Measurements from ENCODE around the gene RPTOR. TPM values are rescaled to one million over a fixed set of nuclear protein-coding genes. Genes with fewer than 3 reads are reported as not detected.
"Not testable (repeated sequence)": the region's sequence is repeated elsewhere in the genome, so short reads cannot be mapped to it uniquely, and the experiment has no call there.

The RPTOR gene
- total RNA-seq, 1 donor, result 45.5 TPM

- DNase-seq (ENCODE audit: low read depth in 2 of 3, low spot score in 2 of 3), result no peak
Observed at GRCh38 chr17:80513201-80513600, 31.4 kb upstream of the RPTOR start.

- DNase-seq (ENCODE audit: low read depth in 2 of 3, low spot score in 2 of 3), result no peak
Observed at GRCh38 chr17:80513892-80514291, 30.7 kb upstream of the RPTOR start.

GRCh38 chr17:80516171-80516932, 28.3 kb upstream of the RPTOR start:
- no peak for DNase-seq (ENCODE audit: low read depth in 2 of 3, low spot score in 2 of 3)

- DNase-seq (ENCODE audit: low read depth in 2 of 3, low spot score in 2 of 3), result no peak
Observed at GRCh38 chr17:80517641-80518040, 27.0 kb upstream of the RPTOR start.

- no peak for DNase-seq (ENCODE audit: low read depth in 2 of 3, low spot score in 2 of 3)
Observed at GRCh38 chr17:80518392-80518791, 26.2 kb upstream of the RPTOR start.

GRCh38 chr17:80519091-80519781, 25.4 kb upstream of the RPTOR start:
- DNase-seq (ENCODE audit: low read depth in 2 of 3, low spot score in 2 of 3), result no peak

GRCh38 chr17:80520810-80521455, 23.7 kb upstream of the RPTOR start:
- no peak for DNase-seq (ENCODE audit: low read depth in 2 of 3, low spot score in 2 of 3)

GRCh38 chr17:80523054-80523744, 21.4 kb upstream of the RPTOR start:
- no peak for DNase-seq (ENCODE audit: low read depth in 2 of 3, low spot score in 2 of 3)

GRCh38 chr17:80523956-80524712, 20.5 kb upstream of the RPTOR start:
- DNase-seq (ENCODE audit: low read depth in 2 of 3, low spot score in 2 of 3), result no peak

- no peak for DNase-seq (ENCODE audit: low read depth in 2 of 3, low spot score in 2 of 3)
Observed at GRCh38 chr17:80526116-80526910, 18.3 kb upstream of the RPTOR start.

- DNase-seq (ENCODE audit: low read depth in 2 of 3, low spot score in 2 of 3), result no peak
Observed at GRCh38 chr17:80527016-80527645, 17.5 kb upstream of the RPTOR start.

GRCh38 chr17:80528536-80528935, 16.1 kb upstream of the RPTOR start:
- DNase-seq (ENCODE audit: low read depth in 2 of 3, low spot score in 2 of 3), result no peak

- no peak for DNase-seq (ENCODE audit: low read depth in 2 of 3, low spot score in 2 of 3)
Observed at GRCh38 chr17:80529104-80529903, 15.3 kb upstream of the RPTOR start.

GRCh38 chr17:80529904-80530292, 14.7 kb upstream of the RPTOR start:
- no peak for DNase-seq (ENCODE audit: low read depth in 2 of 3, low spot score in 2 of 3)

- DNase-seq (ENCODE audit: low read depth in 2 of 3, low spot score in 2 of 3), result no peak
Observed at GRCh38 chr17:80531400-80531799, 13.2 kb upstream of the RPTOR start.

- DNase-seq (ENCODE audit: low read depth in 2 of 3, low spot score in 2 of 3), result not testable (repeated sequence)
Observed at GRCh38 chr17:80537386-80537785, 7.3 kb upstream of the RPTOR start.

GRCh38 chr17:80538484-80538883, 6.2 kb upstream of the RPTOR start:
- no peak for DNase-seq (ENCODE audit: low read depth in 2 of 3, low spot score in 2 of 3)

GRCh38 chr17:80539022-80539641, 5.5 kb upstream of the RPTOR start:
- peak in 2 of 3 donors; percentile 35 to 69 for DNase-seq (ENCODE audit: low read depth in 2 of 3, low spot score in 2 of 3)

All from hematopoietic multipotent progenitor cell (in vitro differentiated cells).